Right renal pelvis (tissue), 4 donors: Measurements from ENCODE around the gene NR6A1. TPM values are rescaled to one million over a fixed set of nuclear protein-coding genes. Genes with fewer than 3 reads are reported as not detected.

ENCODE experiments used
- DNase-seq, 4 donors: peaks; one replicate each; pipeline ENCODE4 v3.0.0-alpha.2; 2013; ENCODE audit warnings: low read depth in 4 of 4, low spot score in 3 of 4, missing footprints in 1 of 4
- polyA plus RNA-seq, 4 donors: library from polyadenylated mRNA; unstranded; fragments of 120-200 nt; gene quantifications; one replicate each; pipeline ENCODE4 v1.2.1, GENCODE V29; 2013; ENCODE audit not compliant: insufficient read length in 4 of 4

The NR6A1 gene
- polyA plus RNA-seq, 4 donors, result 0.76 to 1.00 (median 0.87) TPM

GRCh38 chr9:124482431-124483031 lies 288.6 kb downstream of the NR6A1 start:
- no peak for DNase-seq

DNA sequence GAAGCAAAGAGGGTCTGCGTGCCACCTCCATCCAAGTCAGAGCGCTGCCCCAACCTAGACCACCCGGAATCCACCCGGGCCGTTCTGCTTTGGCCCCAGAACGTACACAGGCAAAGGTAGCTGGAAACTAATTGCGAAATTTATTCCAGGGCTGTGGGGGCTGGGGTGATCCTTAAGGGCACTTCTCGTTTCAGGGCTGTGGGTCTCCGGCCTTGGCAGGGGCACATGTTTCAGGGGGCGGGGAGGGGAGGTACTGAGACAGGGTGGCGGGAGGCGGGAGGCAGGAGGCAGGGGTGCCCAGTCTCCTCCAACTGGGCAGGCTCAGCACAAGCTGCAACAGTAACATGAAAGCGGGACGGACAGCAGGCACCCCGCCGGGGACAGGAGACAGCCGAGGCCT lies 290.0 kb downstream of the NR6A1 start:
- DNase-seq, result no peak

DNA sequence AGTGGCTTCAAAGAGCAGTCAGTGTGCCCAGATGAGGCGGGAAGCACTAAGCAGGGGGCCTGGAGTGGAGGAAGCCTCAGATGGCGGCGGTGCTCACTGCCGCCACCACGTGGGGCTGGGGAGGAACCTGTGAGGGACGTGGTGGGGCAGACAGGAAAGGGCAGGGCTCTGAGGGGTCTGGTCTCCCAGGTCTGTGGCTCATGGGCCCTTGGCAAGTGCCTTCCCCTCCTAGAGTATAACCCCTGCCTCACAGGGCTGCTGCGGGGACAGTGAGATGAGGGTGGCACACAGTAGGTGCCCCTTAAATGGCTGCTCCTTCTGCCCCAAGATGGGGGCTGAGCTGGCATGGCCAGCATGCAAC lies 290.5 kb downstream of the NR6A1 start:
- DNase-seq, result no peak

GRCh38 chr9:124479947-124480620 lies 291.0 kb downstream of the NR6A1 start:
- no peak for DNase-seq

DNA sequence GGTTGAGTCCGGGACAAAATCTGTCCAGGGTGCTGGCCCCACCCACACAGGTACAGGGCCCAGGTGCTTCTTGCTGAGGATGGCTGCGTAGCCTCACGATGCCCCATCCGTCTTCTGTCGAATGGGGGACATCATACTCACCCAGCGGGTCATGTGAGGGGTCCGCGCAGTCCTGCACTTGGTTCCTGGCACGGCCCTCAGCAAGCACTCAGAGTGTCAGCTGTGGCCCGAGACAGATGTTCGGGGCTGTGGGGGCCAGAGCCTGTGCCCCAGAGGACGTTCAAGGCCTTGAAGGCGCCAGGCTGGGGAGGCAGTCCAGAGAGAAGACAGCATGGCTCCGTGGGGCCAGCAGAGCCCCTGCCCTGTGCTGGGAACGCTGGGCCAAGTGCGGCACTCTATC lies 291.7 kb downstream of the NR6A1 start:
- no peak for DNase-seq

DNA sequence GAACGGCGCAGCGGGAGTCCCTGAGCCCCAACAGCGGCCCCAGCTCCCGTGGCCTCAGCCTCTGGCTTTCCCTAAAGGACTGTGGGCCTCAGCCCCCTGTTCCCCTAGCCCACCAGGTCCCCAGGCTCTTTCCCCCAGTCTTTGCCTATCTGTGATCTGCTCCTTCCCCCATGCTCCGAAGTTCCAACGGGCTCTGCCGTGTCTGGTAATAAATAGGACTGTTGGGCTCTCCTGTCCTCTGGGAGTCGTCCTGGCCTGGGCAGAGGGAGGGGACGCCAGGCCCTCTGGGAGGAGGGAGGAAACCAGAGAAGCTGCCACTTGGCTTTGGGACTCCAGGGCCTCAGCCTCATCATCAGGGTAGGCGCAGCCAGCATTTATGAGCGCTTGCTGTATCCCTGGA lies 292.8 kb downstream of the NR6A1 start:
- no peak for DNase-seq

DNA sequence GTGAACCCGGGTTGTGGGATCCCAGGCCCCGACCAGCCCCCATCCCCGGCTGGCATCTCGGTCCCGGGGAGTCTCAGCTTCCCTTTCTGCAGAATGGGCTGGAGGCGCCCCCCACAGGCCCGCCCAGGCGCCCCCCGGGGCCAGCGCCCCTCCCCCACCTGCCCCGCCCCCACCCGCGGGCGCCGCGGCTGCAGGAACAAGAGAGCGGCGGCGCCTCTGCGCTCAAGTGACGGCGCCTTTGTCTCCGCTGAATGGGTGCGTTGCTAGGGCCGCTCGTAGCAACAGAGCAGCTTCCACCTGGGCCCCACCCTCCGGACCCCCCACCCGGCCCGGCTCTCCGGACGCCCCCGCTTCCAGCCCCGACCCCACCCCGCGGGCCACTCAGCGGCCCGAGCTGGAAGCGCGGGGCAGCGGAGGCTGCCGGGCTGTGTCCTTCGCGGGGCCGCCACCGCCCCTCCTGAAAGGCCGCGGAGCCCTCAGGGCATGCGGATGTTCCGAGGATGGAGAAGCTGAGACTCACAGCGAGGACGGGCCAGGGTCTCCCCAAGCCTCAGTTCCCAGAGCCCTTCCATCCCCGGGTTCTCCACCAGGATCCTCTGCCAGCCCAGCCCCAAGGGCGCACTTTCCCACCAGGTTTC lies 293.3 kb downstream of the NR6A1 start:
- no peak for DNase-seq

DNA sequence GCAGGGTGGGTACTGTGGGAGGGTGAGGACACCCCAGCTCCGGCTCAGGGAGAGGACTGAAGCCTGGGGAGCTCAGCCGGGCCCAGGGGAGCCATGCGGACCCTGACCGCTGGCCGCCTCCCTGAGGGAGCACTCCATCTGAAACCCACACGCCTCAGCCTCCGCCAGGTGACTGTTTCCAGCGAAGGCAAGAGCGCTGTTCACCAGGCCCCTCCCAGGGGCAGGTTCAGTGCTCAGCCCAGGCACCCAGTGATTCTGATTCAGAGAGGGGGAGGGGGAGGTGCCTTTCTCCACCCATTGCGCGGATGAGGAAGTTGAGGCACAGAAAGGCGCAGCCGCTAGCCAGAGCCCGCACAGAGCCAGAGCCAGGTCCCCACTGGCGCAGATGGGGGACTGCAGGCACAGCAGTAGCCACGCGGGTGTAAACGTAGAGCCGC lies 293.9 kb downstream of the NR6A1 start:
- no peak for DNase-seq

DNA sequence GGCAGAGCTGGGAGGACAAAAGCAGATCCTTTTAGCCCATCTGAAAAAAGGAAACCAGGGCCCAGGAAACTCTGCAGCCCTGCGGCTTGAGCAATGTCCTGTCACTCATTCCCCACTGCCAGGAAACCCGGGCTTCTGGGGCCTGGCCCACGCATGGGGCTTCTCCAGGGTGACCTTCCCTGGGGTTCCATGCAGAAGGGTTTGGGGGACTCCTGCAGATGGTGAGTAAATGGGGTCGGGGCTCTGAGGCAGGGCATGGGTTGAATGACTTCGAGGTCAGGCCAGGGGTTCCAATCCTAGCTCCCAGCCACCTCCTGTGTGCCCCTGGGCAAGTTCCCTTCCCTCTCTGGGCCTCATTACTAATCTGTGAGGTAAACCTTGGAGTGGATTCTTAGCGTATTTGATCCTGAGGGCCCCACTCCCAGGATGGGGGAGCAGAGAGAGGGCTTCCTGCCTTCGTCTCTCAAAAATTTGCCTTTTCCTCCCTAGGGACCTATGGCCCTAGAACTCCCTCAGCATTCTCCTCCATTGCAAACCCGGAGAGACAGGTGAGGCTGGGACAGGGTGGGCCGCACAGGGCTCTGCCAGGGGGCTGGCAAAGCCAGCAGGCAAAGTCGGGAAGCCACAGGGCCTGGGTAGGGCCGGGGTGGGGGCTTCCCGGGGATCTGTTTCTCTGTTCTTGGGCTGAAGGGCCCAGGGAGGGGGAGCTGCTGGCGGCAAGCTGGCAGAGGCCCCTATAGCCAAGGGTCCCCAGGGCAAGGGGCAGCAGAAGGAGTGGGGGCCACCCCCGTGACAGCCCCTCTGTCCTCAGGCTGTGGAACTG lies 295.0 kb downstream of the NR6A1 start:
- no peak for DNase-seq

DNA sequence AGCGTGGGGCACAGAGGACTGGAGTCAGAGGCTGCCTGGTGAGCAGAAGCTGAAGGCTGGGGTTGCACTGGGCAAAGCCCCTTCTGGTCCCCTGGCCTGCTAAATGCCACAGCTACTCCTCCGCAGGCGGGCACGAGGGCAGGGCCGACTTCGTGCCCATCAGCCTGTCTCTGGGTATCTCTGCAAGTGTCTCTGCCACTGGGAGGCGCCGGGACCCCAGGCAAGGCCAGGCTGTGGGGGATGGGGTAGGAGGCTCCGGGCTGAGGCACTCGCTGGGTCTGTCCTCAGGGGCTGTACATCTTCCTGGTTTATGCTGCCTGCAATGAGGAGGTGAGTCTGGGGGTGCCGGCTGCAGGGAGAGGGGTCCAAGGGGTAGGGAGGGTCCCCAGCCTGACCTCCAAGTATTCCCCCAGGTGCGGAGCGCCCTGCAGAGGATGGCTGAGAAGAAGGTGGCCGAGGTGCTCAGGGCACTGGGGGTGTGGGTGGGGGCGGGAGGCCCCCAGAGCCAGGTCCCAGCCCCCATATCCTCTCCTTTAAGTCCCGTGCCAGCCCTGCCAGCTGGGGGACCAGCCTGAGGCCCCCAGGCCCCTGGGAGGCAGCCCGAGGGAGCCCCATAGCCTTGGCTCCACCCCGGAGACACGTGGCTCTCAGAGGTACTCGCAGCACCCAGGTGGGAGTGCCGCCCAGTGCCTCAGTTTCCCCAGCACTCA lies 295.8 kb downstream of the NR6A1 start:
- DNase-seq, result no peak

DNA sequence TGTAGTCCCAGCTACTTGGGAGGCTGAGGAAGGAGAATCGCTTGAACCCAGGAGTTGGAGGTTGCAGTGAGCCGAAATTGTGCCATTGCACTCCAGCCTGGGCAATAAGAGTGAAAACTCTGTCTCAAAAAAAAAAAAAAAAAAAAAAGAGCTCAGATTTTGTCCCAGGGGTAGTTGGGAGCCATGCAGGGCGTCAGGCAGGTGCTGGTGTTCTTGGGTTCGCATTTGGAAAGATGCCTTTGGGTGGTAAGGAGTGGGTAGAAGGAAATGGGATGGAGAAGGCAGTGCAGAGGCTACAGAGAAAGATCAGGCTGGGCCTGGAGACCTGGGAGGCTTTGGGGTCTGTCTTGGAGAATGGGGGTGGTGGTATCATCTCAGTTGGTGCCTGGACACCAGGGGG lies 297.0 kb downstream of the NR6A1 start:
- DNase-seq, result no peak

- DNase-seq, result no peak
These were observed 297.8 kb downstream of the NR6A1 start for GRCh38 chr9:124473310-124473709.

- no peak for DNase-seq
These were observed 298.3 kb downstream of the NR6A1 start for GRCh38 chr9:124472770-124473169.

DNA sequence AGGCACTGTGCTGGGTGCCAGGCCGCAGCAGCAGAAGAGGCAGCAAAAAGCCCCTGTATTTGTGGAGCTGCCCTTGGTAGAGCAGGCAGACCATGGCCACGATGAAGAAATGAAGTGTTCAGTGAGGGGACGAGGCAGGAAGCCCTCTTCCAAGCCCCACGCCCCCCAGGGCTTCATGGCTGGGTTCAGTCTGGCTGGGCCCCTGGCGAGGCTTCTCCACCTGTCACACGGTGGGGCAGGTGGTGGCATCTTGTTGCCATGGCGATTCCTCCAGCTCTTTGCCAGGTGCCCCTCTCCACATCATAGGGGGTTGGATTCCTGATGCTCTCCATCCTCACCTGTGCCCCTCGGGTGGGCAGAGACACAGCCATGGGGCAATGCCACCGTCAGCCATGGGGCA lies 299.4 kb downstream of the NR6A1 start:
- DNase-seq, result no peak

- no peak for DNase-seq
These were observed 300.4 kb downstream of the NR6A1 start for GRCh38 chr9:124470726-124471125.

- no peak for DNase-seq
These were observed 300.8 kb downstream of the NR6A1 start for GRCh38 chr9:124470306-124470705.

- DNase-seq, result no peak
These were observed 301.9 kb downstream of the NR6A1 start for GRCh38 chr9:124469011-124469832.

DNA sequence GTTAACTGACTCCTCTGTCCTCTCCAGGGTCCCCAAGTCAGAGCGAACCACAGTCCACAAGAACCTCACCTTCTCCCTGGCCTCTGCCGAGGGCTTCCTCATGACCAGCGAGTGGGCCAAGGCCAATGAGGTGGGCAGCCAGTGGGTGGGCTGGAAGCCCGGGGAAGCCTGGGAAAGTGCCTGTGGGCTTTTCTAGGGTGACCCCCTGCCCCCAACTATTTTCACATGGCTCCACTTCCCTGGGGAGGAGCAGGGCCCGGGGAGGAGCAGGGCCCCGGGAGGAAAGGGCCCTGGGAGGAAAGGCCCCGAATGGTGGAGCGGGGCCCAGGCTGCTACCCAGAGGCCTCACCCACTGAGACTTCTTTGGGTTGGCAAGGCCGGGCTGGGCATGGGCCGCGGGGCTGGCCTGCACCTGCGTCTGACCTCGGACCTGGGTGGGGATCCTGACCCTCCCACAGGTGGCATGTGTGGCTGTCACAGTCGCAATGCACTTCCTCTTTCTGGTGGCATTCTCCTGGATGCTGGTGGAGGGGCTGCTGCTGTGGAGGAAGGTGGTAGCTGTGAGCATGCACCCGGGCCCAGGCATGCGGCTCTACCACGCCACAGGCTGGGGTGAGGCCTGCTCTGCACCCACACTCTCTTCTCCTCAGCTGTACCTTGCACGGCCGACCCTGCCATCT lies 302.9 kb downstream of the NR6A1 start:
- no peak for DNase-seq

- no peak for DNase-seq
These were observed 303.6 kb downstream of the NR6A1 start for GRCh38 chr9:124467410-124468060.
